Activated CD4-positive, alpha-beta T cell treated with anti-CD3 and anti-CD28 coated beads for 4 hours (primary cell): ENCODE results near the gene SPEN.
"Not testable (repeated sequence)": the region's sequence is repeated elsewhere in the genome, so short reads cannot be mapped to it uniquely, and the experiment has no call there.

ENCODE experiments used
- DNase-seq, 2 donors: peaks; one replicate each; pipeline ENCODE4 v3.0.0-alpha.2; 2020

SPEN gene

DNA sequence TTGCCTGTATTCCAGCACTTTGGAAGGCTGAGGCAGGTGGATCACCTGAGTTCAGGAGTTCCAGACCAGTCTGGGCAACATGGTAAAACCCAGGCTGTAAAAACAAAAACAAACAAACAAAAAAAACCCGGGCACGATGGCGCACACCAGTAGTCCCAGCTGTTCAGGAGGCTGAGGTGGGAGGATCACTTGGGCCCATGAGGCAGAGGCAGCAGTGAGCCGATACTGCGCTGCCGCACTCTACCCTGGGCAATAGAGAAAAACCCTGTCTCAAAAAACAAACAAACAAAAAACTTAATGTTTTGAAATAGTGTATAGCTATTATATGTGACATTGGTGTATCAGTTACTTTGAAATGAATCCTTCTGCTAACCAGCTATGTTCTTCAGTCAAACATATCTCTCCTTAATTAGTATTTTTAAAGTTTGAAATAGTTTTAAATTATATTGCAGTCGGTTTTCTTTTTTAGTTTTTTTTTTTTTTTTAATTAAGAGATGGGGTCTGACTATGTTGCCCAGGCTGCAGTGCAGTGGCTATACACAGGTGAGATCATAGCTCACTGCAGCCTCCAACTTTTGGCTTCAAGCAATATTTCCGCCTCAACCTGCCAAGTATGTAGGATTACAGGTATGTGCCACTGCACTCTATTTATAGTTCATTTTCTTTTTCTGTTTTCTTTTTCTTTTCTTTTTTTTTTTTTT is 11.3 kb downstream of the SPEN start:
- DNase-seq, result no peak

DNA sequence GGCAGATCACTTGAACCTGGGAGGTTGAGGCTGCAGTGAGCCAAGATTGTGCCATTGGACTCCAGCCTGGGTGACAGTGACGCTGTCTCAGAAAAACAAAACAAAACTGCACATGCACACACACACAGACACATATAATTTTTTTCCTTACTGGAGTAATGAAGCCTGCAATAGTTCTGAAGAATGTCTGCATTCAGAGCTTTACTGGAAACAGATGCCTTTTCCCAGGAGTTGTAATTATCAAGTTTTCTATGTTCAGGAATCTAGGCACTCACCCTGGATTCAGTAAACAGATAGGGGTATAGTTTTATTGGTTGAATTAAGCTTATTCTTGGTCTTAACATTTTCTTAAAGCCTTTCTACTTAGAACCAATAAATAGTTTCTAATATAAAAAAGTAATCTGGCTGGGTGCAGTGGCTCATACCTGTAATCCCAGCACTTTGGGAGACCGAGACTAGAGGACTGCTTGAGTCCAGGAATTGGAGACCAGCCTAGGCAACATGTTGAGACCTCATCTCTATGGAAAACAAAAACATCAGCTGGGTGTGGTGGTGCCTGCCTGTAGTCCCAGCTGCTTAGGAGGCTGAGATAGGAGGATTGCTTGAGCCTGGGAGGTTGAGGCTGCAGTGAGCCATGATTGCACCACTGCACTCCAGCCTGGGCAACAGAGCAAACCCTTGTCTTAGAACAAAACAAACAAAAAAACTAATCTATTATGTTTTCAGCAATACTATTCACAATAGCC is 15.8 kb downstream of the SPEN start:
- no peak for DNase-seq

DNA sequence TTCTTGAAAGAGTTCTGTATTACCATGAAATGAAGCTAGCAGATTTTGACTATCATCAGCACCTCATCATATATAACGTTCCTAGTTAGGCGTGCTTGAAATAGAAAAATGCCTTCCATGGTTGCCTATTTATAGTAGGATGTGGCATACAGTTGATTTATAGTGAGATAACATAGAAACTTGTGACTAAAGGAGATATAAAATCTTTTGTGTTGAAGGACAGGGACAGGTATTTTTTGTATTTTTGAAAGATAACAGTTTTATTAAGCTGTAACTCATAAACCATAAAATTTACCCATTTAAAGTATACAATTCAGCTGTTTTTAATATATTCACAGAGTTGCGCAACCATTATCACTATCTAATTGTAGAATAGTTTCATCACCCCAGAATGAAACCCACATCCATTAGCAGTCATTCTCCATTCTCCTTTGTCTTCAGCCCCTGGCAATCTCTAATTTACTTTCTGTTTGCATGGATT is 19.3 kb downstream of the SPEN start:
- no peak for DNase-seq

DNA sequence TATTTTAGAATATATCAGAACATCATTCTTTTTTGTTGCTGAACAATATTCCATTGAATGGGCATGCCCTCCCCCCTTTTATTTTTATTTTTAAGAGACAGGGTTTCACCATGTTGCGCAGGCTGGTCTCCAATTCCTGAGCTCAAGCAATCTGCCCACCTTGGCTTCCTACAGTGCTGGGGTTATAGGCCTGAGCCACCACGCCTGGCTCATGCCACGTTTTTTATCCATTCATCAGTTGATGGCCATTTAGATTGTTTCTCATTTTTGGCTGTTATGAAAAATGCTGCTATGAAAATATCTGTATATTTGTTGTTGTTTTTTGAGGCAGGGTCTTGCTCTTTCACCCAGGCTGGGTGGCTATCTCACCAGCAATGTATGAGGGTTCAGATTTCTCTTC is 19.8 kb downstream of the SPEN start:
- DNase-seq, result no peak

DNA sequence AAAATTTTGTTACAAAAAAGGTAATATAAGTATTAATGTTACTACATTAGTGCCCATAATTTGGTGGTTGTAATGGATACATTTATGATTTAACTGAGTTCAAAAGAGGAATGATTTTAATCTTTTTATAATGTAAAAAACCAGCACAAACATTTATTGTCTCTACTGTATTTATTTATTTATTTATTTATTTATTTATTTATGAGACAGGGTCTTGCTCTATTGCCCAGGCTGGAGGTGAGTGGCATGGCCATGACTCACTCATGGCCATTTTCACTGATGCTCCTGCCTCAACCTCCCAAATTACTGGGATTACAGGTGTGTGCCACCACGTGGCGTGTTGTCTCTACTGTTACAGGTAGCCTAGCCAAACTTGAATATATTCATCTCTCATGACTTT is 21.9 kb downstream of the SPEN start:
- no peak for DNase-seq

DNA sequence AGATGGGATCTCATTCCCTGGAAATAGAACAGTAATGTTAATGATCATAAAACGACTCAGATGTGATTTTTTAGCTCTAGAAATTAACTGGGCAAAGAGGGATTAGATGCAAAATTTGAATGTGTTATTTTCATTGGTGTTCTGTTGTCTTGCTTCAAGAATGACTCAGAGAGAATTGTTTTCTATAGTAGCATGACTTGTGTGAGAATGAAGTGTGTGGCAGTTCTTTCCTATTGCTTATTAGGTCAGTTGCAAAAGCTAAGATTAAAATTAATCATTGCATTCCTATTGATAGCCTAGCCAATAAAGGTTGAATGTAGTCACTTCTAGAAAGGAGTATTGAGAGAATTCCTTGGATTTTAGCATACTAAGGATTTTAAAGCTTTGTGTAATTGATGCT is 22.9 kb downstream of the SPEN start:
- DNase-seq, result no peak

DNA sequence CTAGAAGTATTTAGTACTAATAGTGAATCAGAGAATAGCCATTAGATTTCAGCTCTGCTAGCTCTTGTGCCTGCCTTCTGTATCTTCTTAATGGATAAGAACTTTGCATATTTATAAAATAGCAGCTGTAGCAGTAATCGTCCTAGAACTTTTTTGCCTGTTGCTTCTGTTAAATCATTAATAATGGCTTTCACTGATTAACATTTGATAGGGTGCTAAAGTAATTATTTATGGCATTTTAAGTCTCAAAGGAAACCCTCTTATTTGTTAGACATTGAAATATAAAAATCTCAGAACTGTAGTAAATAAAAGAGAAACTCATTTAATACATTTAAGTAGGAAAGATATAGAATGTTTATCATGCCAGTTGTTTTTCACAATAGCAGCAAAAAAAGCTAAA is 27.0 kb downstream of the SPEN start:
- no peak for DNase-seq

GRCh38 chr1:15876357-15877055 is 29.0 kb downstream of the SPEN start:
- no peak for DNase-seq

DNA sequence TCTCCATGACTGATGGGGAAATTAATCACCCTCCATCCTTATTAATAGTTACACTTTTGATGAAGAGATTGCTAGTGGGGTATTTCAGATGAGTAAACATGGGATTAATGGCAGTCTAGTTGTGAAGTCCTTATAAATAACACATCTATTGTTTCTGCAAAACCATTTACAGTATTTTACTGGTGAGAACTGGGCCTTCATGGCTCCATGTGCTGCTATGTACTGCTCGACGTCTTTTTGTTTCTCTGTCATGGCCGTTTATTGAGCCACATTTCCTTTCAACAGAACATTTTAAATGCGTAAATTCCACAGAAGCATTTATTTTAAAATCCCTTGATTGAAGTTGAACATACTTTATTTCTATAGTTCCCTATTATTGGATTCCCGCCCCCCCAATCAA is 34.5 kb downstream of the SPEN start:
- no peak for DNase-seq

- no peak for DNase-seq
Observed at GRCh38 chr1:15882665-15883064, 35.2 kb downstream of the SPEN start.

GRCh38 chr1:15883326-15883725 is 35.8 kb downstream of the SPEN start:
- no peak for DNase-seq

- no peak for DNase-seq
Observed at GRCh38 chr1:15884477-15884876, 37.0 kb downstream of the SPEN start.

GRCh38 chr1:15885269-15885668 is 37.8 kb downstream of the SPEN start:
- no peak for DNase-seq

- peak in 1 of 2 donors; percentile 7 for DNase-seq
Observed at GRCh38 chr1:15885701-15886610, 38.4 kb downstream of the SPEN start.

DNA sequence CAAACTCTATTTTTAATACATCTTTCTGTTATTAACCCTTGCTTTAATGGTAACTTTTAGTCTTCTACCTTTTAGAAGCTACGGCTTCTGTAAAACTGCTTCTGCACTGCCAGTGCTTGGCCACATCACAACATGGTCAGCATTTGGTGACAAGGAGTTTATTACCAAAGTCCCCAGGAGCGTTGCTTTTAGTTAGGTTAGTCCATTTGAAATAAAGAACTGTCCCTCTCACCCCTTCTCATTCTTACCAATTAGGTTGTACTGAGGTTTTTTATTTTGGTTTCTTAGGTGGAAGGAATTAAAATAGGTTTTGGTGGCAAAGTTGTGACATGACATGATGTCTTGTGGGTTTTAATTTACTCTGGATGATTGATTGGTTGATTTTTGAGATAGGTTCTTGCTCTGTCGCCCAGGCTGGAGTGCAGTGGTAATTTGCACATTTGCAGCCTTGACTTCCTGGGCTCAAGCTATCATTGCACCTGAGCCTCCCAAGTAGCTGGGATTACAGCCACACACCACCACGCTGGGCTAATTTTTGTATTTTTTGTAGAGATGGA is 39.2 kb downstream of the SPEN start:
- DNase-seq, result no peak

GRCh38 chr1:15892857-15893599 is 45.5 kb downstream of the SPEN start:
- not testable (repeated sequence) for DNase-seq

DNA sequence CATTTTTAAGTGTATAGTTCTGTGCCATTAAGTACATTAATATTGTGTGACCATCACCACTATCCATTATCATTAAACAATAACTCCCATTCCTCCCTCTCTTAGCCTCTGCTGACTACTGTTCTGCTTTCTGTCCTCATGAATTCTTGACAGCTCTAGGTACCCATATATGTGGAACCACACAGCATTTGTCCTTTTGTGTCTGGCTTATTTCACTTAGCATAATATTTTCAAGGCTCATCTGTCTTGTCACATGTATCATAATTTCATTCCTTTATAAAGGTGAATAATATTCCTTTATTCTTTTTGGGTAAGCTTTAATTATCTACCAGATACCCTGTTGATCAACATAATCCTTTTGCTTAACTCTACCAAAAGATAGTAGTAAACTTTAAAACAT is 47.7 kb downstream of the SPEN start:
- DNase-seq, result no peak

DNA sequence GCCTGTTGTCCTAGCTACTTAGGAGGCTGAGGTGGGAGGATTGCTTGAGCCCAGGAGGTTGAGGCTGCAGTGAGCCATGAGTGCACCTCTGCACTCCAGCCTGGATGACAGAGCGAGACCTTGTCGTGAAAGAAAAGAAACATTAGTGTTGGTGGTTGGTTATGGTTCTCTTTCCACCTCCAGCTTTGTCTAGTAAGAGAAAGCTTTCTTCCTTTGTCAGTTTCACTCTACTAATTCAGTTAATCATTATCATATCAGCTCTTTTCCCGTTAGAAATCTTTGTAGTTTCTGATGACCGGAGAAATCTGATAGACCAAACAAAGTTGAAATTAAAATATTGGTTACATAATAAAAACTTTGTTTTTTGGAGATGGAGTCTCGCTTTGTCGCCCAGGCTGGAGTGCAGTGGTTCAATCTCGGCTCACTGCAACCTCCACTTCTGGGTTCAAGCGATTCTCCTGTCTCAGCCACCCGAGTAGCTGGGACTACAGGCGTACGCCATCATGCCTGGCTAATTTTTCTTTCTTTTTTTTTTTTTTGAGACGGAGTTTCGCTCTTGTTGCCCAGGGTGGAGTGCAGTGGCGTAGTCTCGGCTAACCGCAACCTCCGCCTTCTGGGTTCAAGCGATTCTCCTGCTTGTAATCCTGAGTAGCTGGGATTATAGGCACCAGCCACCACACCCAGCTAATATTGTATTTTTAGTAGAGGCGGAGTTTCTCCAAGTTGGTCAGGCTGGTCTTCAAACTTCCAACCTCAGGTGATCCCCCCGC is 49.5 kb downstream of the SPEN start:
- DNase-seq, result not testable (repeated sequence)

DNA sequence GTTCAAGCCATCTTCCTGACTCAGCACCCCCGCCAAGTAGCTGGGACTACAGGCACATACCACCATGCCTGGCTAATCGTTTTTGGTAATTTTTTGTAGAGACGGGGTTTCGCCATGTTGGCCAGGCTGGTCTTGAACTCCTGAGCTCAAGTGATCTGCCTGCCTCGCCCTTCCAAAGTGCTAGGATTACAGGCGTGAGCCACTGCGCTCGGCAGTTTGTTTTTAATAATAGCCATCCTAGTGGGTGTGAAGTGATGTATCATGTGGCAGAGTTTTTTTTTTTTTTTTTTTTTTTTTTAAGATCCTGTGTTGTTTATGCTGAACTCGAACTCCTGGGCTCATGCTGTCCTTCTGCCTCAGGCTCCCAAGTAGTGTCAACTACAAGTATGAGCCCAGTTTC is 51.8 kb downstream of the SPEN start:
- DNase-seq, result no peak

DNA sequence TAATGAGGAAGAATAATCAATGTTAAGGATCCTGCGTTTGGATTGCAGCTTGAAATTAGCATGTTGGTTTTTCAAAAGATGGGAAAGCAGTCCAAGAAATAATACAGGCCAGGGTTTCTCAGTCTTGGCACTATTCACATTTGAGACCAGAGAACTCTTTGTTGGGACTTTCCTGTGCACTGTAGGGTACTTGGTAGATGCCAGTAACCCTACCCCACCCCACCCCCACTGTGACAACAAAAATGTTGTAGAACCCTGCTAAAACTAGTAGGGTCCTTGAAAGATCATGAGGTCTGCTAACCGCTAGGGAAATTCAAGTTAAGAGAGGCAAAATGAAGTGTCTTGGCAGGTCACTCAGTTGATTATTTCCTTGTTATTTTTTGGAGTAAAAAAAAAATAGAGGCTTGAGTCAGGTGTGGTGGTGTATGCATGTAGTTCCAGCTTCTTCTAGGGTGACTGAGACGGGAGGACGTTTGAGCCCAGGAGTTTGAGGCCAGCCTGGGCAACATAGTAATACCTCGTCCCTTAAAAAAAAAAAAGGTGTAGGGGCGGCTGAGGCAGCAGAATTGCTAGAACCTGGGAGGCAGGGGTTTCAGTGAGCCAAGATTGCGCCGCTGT is 53.3 kb downstream of the SPEN start:
- DNase-seq, result no peak
